ELF-1 (cell line): ENCODE results near the gene ADPRH.
"Not testable (repeated sequence)": the region's sequence is repeated elsewhere in the genome, so short reads cannot be mapped to it uniquely, and the experiment has no call there.

Source experiments
- DNase-seq: peaks from one replicate; pipeline ENCODE4 v3.0.0-alpha.2; 2016; ENCODE audit warnings: low read depth, low spot score

The ADPRH gene

DNA sequence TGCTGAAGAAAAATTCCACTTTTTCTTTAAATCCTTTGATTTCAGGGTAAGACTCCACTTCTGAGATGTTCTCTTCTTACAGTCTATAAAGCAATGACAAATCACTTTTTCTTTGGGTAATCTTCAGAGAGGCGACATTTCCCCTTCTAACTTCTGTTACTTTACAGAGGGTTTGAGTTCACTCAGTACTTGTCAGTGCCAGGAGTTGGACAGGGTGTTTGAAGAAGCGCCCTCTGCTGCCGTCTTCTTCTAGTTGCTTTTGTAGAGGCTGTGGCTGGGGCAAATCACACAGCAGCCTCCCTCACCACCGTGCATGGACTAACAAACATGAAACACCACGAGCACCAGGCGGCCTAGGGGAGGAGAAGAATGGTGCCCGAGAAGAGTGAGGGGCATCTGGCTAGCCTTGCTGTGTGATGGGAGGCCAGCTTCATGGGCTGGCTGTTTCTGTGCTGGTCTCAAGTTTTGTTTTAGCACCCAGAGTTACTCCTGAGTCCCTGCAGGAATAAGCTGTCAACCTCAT, 19.8 kb upstream of the ADPRH start, which contains the start of gene CD80:
TSS of gene CD80 (minus strand) at position 174 of the 523 bp plus-strand sequence. CDS start 1,886 bp downstream, outside the sequence.
- peak; percentile 70 for DNase-seq

DNA sequence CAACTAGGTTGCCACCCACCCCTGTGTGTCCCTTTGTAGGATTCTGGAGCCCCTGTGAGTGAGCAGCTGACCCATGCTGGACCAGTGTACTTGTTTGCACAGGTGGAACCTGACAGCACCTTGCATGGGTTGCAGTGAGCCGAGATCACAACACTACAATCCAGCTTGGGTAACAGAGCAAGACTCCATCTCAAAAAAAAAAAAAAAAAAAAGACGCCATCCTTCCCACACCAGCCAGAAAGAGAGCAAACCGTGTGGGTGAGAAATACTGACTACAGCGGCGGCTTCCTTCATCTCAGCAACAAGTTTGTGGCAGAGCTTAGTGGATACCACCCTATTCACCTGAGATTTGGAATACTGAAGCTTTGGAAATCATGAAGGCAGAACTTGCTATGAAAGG, 19.1 kb upstream of the ADPRH start:
- no peak for DNase-seq

DNA sequence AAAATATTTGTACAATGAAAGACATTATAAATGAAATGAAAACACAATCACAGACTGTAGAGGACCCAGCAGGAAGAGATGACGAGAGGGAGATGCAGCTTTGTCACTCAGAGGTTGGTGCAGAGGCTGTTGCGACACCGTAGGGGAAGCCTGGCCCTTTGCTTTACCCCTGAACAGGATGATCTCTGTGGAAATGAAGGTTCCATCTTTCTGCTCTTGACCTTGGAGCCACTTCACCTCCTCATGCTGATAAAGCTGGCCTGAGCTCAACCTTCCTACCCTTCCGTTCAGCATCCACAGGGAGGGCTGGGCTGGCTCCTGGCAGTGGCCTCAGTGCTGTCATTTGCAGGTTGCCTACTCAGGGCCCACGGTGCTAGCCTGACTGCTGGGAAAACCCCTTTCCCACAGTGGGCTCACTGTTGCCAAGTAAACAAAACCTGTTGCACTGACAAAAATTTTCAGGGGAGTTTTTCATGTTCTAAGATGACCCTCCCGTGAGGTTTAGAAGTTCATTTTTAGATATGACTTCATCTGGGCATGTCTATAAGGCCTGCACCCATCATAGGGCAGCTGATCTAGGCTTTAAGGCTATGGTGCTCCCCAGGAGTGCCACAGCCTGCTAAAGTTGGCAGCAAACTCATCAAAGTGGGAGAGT, 16.9 kb upstream of the ADPRH start:
- no peak for DNase-seq

DNA sequence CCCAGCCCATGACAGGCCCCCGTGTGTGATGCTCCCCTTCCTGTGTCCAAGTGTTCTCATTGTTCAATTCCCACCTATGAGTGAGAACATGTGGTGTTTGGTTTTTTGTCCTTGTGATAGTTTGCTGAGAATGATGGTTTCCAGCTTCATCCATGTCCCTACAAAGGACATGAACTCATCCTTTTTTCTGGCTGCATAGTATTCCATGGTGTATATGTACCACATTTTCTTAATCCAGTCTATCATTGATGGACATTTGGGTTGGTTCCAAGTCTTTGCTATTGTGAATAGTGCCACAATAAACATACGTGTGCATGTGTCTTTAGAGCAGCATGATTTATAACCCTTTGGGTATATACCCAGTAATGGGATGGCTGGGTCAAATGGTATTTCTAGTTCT, 16.0 kb upstream of the ADPRH start:
- not testable (repeated sequence) for DNase-seq

DNA sequence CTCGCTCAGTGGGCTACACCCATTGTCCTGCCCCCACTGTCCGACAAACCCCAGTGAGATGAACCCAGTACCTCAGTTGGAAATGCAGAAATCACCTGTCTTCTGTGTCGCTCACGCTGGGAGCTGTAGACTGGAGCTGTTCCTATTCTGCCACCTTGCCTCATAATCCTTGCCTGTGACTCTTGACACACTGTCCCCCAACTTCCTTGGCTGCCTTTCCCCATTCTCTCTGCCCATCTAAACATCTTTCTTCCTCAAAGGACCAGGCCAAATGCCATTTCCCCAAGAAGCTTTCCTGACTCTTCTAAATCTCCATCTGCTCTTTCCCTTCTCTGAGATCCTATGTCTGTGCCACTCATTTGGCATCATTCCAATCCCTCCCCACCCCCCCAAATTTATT, 10.1 kb upstream of the ADPRH start:
- no peak for DNase-seq

DNA sequence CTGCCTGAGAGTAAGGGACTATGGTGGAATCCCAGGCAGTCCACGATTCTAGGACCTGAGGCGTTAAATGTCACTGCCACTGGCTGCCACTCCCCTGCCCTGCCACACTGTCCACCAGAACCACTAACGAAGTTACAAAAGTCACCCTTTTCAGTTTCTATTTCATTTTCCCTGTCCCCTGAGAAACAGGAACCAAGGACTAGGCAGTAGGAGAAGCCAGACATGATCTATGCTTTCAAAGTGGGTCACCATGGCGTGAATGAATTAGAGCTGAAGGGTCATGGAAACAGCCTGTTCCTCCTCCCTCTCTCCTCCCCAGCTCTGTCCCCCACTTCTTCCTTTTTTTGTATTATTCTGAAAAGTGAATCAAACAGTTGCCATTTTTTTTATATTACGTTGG, 9.1 kb upstream of the ADPRH start:
- no peak for DNase-seq

DNA sequence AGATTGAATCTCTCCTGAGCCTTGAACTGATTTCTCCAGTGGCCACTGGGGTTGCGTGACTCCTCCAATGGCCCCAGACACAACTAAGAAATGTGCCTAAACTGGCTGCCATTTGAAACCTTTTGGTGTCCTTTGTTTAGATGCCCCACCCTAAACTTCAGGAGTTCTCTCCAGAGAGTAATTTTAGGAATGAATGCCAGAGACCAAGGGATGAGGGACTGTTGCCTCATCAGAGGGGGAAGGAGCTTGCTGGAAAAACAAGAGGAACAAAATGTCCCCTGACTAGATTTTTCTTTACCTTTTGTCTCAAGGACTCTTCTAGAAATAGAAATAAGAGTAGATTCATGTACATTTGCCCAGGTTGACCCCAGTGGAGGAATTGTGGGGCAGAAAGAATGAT, 8.1 kb upstream of the ADPRH start:
- DNase-seq, result peak; percentile 33

DNA sequence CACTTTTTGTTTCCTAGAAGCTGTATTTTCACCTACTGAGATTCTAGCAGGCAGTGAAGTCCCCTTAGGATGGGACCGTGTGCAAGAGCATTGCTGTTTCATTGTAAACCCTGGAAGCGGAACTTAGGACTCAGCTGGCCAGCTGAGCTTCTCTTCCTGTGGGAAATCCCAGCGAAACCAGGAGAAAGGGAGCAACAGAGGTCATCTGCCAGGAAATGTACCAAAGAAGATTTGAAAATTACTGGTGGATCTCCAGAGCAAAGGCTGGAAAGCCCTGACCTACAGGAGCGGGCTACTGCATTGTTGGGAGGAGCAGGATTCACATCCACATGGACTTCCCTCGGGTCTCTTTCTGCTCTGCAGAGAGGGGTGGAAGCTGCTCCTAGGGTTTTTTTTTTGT, 7.6 kb upstream of the ADPRH start:
- DNase-seq, result no peak

DNA sequence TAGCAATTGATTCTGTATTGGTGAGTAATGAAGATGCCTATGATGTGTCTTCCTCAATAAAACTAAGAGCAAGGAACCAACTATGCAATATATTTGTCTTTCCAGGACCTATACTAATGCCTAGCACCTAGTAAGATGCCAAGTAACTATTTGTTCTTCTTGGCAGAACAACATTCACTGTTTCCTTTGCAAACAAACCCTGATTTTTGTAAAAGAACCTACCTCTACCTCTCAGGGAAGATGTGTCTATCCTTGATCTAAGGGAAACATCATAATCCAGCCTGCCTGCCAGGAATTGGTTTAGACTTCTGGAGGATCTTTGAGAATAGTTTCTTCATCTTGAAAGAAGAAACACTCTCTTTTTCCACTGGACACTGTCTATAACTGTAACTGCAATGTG, 3.8 kb upstream of the ADPRH start:
- DNase-seq, result no peak

DNA sequence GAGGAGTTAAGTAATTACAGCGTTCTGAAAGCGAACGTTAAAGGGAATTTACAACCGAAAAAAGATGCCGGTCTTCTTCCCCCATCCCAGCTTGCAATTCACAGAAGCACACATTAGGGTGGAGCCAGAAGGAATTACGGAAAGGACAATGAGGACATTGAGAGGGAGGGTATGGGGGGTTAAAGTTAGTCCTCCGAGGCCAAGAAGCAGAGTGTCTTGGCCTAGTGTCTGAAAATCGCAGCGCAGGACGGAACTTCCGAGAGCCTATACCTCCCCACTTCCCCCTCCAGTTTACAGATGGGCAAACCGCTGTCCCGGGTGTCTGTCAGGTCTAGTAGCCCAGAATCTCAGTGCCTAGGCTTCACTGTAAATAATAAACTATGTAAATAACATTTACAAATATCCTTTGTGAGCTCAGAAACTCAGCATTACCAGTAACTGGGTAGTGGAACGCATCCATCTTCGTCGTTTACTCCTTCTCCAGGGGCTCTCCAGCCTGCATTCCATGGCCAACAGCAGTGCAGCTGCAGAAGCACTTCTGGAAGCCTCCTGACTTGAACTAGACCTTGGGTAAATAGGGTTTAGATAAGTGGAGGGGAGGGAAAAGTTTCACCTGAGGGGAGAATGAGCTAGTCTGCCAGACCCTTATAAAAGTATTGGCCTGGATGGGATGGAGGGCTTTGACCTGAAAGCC, 922 bp downstream of the ADPRH start:
- peak; percentile 53 for DNase-seq

DNA sequence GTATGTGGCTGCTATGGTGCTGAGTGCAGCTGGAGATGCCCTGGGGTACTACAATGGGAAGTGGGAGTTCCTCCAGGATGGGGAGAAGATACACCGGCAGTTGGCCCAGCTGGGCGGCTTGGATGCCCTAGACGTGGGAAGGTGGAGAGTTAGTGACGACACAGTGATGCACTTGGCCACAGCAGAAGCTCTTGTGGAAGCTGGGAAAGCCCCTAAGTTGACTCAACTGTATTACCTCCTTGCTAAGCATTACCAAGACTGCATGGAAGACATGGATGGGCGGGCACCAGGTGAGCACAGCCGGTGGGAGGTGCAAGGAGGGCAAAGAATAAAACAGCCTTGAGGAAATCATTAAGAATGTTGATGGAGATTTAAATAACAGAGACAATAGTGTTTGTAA, 2.9 kb downstream of the ADPRH start:
- DNase-seq, result no peak

DNA sequence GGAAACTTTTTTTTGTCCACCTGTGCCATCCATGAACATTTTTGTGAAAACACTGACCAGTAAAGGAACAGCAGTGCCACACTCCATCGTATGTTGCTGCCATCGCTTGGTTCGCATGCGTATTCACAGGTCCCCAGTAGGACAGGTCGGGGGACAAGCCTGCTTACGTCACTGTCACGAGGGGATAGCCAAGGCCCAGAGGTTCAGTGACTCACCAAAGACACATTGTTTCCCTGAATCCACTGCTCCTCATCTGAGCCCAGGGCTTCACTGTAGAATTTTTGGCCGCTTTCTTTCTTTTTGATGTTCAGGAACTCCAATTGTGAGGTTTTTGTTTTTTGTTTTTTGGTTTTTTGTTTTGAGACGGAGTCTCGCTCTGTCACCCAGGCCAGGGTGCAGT, 5.9 kb downstream of the ADPRH start:
- DNase-seq, result no peak

DNA sequence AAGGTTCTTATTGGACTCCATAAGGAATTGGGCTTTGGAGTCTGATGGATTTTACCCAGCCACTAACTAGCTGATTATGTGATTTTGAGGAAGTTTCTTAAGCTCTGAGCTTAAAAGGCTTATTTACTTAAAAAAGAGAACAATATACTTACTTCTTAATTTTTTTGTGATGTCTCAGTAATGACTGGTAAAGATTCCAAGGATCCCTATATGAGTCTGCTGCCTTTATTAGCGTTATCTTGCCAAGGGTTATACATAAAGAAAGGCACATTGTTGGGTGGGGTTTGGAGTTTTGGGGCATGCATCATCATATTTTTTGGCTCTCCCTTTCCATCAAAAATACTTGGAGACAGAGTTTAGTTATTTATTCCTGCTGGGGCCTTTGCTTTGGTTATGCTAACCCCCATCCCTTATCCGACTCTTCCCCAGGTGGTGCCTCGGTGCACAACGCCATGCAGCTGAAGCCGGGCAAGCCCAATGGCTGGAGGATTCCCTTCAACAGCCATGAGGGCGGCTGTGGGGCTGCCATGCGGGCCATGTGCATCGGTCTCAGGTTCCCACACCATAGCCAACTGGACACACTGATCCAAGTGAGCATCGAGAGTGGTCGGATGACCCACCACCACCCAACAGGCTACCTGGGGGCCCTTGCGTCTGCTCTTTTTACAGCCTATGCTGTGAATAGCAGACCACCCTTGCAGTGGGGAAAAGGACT, 6.7 kb downstream of the ADPRH start:
- DNase-seq, result no peak

DNA sequence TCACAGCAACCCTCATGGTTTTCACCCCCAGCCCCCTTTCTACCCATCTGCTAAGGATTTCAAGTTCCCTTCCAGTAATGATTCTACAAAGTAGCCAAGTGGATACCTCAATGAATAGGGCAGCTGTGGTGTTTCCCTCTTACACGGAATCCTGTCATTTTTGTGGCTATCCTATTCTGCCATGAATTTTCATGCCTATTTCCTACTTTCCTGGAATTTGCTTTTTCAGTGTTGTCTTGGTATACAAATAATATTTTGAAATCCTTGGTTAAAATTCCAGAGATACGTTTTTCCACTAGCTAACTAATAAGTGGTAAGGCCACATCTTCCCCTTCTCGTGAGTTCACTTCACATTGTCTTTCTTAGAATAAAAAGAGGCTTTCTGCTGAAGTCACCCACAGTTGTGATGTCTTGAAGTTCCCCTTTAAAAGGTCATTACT, 7.5 kb downstream of the ADPRH start:
- DNase-seq, result no peak

DNA sequence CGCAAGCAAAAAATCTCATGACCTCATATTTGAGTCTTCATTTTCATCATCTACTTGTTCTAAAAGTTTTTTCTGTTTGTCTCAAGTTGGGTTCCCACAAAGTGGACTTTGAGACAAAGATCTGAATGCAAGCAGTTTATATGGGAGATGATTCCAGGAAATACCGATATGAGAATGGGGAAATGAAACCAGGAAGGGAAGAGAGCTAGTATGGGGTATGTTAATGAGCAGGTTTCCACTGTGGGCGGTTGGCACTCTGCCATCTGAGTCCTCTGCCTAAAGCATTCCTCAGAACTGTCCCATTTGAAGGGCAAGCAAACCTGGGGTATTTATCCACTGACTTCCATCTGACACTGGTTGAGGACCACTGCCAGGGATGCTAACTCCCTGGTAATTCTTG, 8.8 kb downstream of the ADPRH start:
- no peak for DNase-seq

DNA sequence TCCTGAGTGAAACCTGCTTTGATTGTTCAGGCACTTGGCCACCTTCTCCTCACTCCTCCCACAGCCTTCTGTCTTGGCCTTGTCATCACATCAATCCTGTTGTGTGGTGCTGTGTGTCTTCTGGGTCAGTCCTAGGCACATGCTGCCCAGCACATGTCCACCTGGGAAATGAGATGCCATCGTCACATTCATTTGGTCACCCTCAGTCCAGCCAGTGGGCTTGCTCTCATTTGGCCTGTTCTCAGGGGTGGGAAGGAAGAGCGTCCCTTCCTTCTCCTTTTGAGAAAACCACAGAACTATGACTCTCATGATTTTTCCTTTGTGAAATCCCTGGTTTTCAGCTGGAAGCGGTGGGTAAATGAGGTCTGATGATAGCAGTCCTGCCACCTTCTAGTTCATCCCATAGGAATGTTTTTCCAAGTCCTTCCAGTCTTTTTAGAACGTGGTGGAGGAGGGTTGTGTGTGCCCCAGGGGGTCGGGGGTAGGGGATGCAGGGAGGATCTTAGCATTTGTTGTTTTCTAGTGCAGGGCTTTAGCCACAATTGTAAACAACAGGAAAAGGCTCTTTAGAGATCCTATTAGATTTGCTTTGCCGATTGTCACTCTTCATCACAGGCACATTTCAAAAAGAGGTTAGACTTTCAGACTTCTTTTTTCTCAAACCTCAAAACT, 9.9 kb downstream of the ADPRH start:
- DNase-seq, result no peak

DNA sequence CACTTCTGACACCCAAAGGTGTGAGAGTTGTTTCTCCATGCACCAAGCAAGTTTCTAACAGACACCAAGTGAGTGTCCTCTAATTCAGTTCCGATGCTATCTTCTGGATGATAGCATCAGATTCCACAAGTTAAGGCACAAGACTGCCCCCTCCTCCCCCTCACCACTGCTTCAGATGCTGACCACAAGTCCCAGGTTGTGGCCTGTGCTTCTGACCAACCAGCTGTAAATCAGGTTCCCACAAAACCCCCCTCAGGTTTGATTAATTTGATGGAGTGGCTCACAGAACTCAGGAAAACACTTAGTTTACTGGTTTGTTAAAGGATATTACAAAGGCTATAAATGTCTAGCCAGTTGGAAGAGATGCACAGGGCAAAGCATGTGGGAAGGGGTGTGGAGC, 11.4 kb downstream of the ADPRH start:
- no peak for DNase-seq

DNA sequence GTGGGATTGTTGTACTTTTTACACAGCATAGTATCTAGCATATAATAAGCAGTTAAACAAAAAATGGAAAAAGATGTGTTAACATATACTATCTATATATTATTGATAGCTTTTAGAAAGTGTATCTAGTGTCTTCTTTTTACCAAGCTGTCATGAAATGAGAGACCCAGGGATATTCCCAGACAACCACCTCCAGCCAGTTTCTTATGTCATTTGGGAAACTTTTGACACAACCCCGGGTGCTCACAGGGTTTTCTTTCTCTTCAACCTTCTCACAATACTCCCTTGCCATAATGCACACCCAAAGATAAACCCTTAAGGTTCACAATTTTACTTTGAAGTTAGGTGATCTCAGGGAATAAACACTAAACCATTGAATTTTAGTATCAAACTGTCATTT, 13.6 kb downstream of the ADPRH start:
- DNase-seq, result no peak

DNA sequence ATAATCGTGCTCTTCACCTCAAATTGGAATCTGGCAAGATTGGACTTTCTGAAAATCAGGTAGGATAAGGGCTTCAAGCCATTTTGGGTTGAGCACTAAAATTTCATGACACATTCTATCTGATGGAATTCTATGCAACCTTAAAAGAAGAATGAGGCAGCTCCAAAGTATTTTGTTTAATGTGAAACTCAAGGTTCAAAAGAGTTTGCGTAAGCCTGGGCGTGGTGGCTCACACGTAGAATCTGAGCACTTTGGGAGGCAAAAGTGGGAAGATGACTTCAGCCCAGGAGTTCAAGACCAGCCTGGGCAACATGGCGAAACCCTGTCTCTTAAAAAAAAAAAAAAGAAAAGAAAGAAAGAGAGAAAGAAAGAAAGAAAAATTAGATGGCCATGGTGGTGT, 14.8 kb downstream of the ADPRH start:
- no peak for DNase-seq

DNA sequence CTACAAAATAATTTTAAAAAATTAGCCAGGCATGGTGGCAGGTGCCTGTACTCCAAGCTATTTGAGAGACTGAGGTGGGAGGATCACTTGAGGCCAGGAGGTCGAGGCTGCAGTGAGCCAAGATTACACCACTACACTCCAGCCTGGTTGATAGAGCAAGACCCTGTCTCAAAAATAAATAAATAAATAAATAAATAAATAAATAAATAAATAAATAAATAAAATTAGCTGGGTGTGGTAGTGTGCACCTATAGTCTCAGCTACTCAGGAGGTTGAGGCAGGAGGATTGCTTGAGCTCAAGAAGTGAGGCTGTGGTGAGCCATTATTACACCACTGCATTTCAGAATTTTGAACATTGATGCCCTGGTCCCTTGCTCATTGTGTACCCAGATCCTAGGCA, 15.6 kb downstream of the ADPRH start:
- DNase-seq, result not testable (repeated sequence)

DNA sequence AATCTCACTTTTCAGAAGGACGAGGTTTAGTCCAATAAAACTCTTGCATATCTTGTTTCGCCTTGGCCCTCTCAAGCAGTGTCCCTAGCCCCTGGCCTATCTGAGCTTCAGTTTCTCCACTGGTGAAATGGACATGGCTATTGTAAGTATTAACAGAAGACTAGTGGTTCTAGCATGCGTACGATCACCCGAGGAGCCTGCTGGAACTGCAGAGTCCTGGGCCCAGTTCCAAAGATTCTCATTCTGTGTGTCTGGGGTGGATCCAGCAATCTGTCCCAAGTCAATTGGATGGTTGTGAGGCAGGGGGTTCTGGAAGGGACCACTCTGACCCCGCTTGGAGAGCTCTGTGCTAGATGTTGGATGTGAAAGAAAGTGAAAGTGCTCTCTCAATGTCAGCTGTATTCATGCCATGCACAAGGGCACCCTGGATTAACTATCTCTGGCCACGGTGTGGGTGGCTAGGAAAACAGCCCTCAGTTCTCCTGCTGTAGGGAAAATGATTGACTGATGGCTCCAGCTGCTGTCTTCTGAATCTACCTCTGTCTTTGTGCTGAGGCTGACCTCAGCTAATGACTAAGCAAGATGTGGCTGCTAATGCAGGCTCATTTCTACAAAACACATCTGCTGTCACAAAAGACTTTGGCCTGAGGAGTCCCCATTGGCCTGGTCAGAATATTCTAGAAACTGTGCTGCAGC, 16.5 kb downstream of the ADPRH start:
- no peak for DNase-seq
